A673 (cell line): Measurements from ENCODE around the gene CNNM3. TPM values are rescaled to one million over a fixed set of nuclear protein-coding genes. Genes with fewer than 3 reads are reported as not detected.

Experiments used
- BruUV-seq: library from RNA; stranded (reverse); fragments of 400-500 nt; replicated peaks from 2 replicates; lab custom pipeline; 2021; lab: Mats Ljungman, UMichigan
- CTCF ChIA-PET: fragments of 300-600 bp; sonication (Branson Sonifier 250); formaldehyde crosslinking; loops from one replicate; lab custom pipeline; 2022; ENCODE audit warnings: antibody characterized with exemption; lab: Charles Lee
- POLR2A ChIA-PET: fragments of 300-600 bp; sonication (Branson Sonifier 250); formaldehyde crosslinking; loops from one replicate; lab custom pipeline; 2022; ENCODE audit warnings: antibody characterized with exemption; ENCODE audit not compliant: low non-redundant PET; lab: Charles Lee
- DNase-seq: peaks from one replicate; pipeline ENCODE4 v3.0.0-alpha.2; 2015; ENCODE audit warnings: low spot score
- H3K27ac ChIP-seq: fragments of 200-600 bp; sonication (generic); 2 replicates; pipeline ENCODE4 v1.5.1; 2016; ENCODE audit warnings: mixed run types, low read depth, mild to moderate bottlenecking, mixed read lengths, antibody characterized with exemption, low read length; ENCODE audit not compliant: poor library complexity, severe bottlenecking
- H3K27me3 ChIP-seq: fragments of 200-600 bp; sonication (generic); replicated peaks from 2 replicates; pipeline ENCODE4 v1.6.1; 2017; ENCODE audit warnings: mixed run types, low read depth, mild to moderate bottlenecking, mixed read lengths, antibody characterized with exemption, low read length; ENCODE audit not compliant: insufficient read depth, poor library complexity
- H3K36me3 ChIP-seq: fragments of 200-600 bp; sonication (generic); 2 replicates; pipeline ENCODE4 v1.6.1; 2016; ENCODE audit warnings: mixed run types, mild to moderate bottlenecking, mixed read lengths, antibody characterized with exemption, low read length; ENCODE audit not compliant: insufficient read depth, poor library complexity, severe bottlenecking
- H3K4me1 ChIP-seq: fragments of 200-600 bp; sonication (generic); 2 replicates; pipeline ENCODE4 v1.6.1; 2017; ENCODE audit warnings: mixed run types, mild to moderate bottlenecking, mixed read lengths, antibody characterized with exemption, low read length; ENCODE audit not compliant: insufficient read depth, poor library complexity, severe bottlenecking
- H3K4me3 ChIP-seq: fragments of 200-600 bp; sonication (generic); 2 replicates; pipeline ENCODE4 v1.5.1; 2016; ENCODE audit warnings: low read depth, mixed run types, mild to moderate bottlenecking, mixed read lengths, low read length; ENCODE audit not compliant: poor library complexity, severe bottlenecking
- H3K9me3 ChIP-seq: fragments of 200-600 bp; sonication (generic); 2 replicates; pipeline ENCODE4 v1.6.1; 2016; ENCODE audit warnings: mixed run types, low read depth, mild to moderate bottlenecking, mixed read lengths, antibody characterized with exemption, low read length; ENCODE audit not compliant: poor library complexity, severe bottlenecking
- EZH2 ChIP-seq: fragments of 200-600 bp; sonication (generic); IDR thresholded peaks from 2 replicates; pipeline ENCODE4 v1.6.1; 2017; ENCODE audit warnings: borderline replicate concordance, low read depth, mild to moderate bottlenecking, mixed read lengths, antibody characterized with exemption, low read length; ENCODE audit not compliant: poor library complexity, severe bottlenecking
- intact Hi-C: fragments of 100-400 bp; cut with micrococcal nuclease; formaldehyde crosslinking; loops from one replicate; pipeline ENCODE4 v1.10.0; 2022; ENCODE audit not compliant: unreplicated experiment
- total RNA-seq: library from RNA; stranded (reverse); gene quantifications from 2 replicates; pipeline ENCODE4 v1.2.3, GENCODE V29; 2021
- TF ChIP-seq, protein P1 (sequence below): fragments of 300-800, 200-600 bp; sonication (generic); conservative IDR thresholded peaks from 2 replicates; pipeline ENCODE4 v1.5.1; 2017; ENCODE audit warnings: low read depth, mild to moderate bottlenecking, antibody characterized with exemption, low read length, moderate library complexity, mixed read lengths

The CNNM3 gene
- total RNA-seq, 1 experiment from 2014 or later: 20.9 TPM

DNA sequence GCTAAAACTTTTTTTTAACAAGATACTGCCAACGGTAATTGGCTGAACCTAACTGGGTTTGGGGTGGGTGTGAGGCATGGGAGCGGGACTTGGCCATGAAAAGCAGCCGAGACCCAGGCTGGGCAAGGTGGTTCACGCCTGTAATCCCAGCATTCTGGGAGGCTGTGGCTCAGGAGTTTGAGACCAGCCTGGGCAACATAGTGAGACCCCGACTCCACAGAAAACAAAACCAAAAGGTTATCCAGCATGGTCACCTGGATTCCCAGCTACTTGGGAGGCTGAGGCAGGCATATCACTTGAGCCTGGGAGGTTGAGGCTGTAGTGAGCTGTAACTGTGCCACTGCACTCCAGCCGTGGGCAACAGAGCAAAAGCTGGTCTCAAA is 64.8 kb downstream of the CNNM3 start:
- BruUV-seq: no TSS peak
- ChIA-PET CTCF (no interaction called here), POLR2A (interaction anchor here (0.6 kb wide), 1 partner anchor 31 kb away, joined by 7 read pairs; no protein-coding TSS in a partner anchor)
- DNase-seq: no peak
- Histone ChIP-seq H3K9me3 (no peaks in the 10 kb centered on the region), H3K4me1 (peaks cover 35% of the 10 kb centered on the region), H3K27me3 (no peaks in the 10 kb centered on the region), H3K4me3 (no peak overlapping the region), H3K36me3 (no peaks in the 10 kb centered on the region), H3K27ac (no peak overlapping the region)
- intact Hi-C loops: no loop called here
- TF ChIP-seq, protein P1, sequence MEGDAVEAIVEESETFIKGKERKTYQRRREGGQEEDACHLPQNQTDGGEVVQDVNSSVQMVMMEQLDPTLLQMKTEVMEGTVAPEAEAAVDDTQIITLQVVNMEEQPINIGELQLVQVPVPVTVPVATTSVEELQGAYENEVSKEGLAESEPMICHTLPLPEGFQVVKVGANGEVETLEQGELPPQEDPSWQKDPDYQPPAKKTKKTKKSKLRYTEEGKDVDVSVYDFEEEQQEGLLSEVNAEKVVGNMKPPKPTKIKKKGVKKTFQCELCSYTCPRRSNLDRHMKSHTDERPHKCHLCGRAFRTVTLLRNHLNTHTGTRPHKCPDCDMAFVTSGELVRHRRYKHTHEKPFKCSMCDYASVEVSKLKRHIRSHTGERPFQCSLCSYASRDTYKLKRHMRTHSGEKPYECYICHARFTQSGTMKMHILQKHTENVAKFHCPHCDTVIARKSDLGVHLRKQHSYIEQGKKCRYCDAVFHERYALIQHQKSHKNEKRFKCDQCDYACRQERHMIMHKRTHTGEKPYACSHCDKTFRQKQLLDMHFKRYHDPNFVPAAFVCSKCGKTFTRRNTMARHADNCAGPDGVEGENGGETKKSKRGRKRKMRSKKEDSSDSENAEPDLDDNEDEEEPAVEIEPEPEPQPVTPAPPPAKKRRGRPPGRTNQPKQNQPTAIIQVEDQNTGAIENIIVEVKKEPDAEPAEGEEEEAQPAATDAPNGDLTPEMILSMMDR: no peak
- TF ChIP-seq EZH2: no peak

DNA sequence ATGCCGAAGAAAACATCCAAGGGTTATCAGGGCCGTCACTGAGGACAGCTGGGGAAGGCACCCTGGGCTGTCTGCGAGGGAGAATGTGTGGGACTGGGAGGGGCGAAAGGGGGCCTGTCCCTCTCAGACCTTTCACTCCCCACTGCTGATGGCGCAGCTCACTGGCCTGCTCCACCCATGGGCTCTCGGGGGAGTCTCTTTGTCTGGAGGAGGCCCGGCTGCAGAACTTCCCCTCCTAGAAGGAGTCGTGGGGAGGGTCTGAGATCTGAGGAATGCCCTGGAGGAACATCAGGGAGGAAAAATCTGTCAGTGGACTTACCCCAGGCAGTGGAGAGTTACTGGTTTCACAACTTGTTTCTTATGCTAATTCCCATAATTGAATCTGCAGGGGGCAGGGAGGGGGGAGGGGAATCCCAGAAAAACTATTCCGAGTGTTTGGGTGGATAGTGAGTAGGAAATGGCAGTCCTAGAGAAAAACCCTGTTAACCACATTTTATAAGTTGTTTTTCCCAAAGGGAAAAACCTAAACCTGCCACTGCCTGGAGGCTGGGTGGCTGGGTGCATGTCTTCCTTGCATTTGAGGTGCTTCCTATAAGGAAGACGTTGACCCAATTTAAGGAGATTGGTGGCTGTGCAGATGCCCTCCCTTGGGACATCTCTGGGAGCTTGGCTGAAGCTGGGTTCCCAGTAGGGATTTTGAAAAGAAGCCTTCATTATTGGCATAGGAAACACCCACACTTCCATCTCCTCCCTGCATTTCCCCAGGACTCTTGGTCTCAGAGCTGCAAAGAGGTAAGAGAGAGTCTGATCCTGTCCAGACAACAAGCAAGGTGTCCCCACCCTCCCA is 65.5 kb downstream of the CNNM3 start:
- H3K36me3 ChIP-seq: no peaks in the 10 kb centered on the region
- H3K27me3 ChIP-seq: no peaks in the 10 kb centered on the region
- H3K27ac ChIP-seq: no peak overlapping the region
- ChIA-PET CTCF (interaction anchor here (0.7 kb wide), 1 partner anchor 13 kb away, joined by 10 read pairs; no protein-coding TSS in a partner anchor), POLR2A (interaction anchor here (0.6 kb wide), 1 partner anchor 31 kb away, joined by 7 read pairs; no protein-coding TSS in a partner anchor)
- peak; percentile 59 for DNase-seq
- no peaks in the 10 kb centered on the region for H3K9me3 ChIP-seq
- H3K4me3 ChIP-seq: no peak overlapping the region
- peaks cover 30% of the 10 kb centered on the region for H3K4me1 ChIP-seq
- intact Hi-C loops: no loop called here
- TF ChIP-seq EZH2: no peak
- TF ChIP-seq, protein P1: no peak
- BruUV-seq: no TSS peak

DNA sequence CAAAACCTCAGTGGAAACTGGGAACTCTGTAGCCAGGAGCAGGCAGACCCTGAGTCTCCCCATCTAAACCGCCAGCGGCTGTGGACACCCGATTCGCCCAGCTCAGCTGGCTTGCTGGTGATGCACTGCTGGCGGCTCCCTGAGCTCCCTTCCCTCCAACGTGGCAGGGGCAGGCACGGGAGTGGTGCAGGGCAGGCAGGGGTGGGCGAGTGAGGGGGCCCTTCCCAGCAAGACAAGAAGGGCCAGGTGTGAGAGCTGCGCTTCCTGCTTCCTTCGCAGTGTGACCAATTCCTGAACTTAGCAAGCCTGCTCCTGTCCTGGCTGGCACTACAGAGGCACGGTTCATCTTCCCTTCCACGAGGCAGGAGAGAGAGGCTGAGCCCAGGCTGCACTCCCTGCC is 66.2 kb downstream of the CNNM3 start:
- no peak overlapping the region for H3K4me3 ChIP-seq
- H3K9me3 ChIP-seq: no peaks in the 10 kb centered on the region
- H3K36me3 ChIP-seq: no peaks in the 10 kb centered on the region
- H3K27me3 ChIP-seq: no peaks in the 10 kb centered on the region
- POLR2A ChIA-PET: no interaction called here
- no peak overlapping the region for H3K27ac ChIP-seq
- peaks cover 24% of the 10 kb centered on the region for H3K4me1 ChIP-seq
- TF ChIP-seq EZH2: no peak
- TF ChIP-seq, protein P1: no peak
- CTCF ChIA-PET: interaction anchor here (0.7 kb wide), 1 partner anchor 14 kb away, joined by 10 read pairs; no protein-coding TSS in a partner anchor
- DNase-seq: no peak
- intact Hi-C loops: no loop called here
- BruUV-seq: no TSS peak
